ENCODE results near the gene SOX1. TPM values are rescaled to one million over a fixed set of nuclear protein-coding genes. Genes with fewer than 3 reads are reported as not detected.

Gene SOX1
- total and polyA plus RNA-seq, 4 donors, result not detected

DNA sequence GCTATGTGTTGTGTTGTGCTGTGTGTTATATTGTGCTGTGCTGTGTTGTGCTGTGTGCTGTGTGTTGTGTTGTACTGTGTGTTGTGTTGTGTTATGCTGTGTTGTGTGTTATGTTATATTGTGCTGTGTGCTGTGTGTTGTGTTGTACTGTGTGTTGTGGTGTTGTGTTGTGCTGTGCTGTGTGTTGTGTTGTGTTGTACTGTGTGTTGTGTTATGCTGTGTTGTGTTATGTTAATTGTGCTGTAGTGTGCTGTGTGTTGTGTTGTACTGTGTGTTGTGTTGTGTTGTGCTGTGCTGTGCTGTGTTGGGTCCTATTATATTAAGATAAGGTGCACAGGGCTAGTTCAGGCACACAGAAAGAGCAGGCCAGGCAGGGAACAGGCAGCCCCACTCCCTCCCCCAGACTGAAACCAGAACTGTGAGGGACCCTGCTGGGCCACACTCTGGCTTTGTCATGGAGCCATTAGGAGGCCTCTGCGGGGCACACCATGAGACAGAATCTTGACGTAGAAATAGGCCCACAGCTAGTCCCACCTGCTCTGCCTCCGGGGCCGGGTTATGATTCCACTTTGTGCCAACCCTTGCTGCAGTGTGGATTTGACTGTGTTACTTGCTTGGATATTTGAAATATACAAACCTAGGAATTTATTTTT, 12.1 kb downstream of the SOX1 start:
- no peak overlapping the region for H3K9ac ChIP-seq (ENCODE audit: low read depth in 1 of 2, low read length in 2 of 2)
- H3K9me3 ChIP-seq (ENCODE audit: control insufficient read depth in 4 of 4, low read length in 3 of 4), result peaks cover 3 to 7% (median 6%) of the 10 kb centered on the region in 4 donors
- TF ChIP-seq YY1 (IDR thresholded peaks at IDR 0.05) (no peak), CTCF (IDR thresholded peaks at IDR 0.05; ENCODE audit: low read depth, low read length, missing input control) (no peak), NR2F2 (IDR thresholded peaks at IDR 0.05) (no peak), RXRA (IDR thresholded peaks at IDR 0.05) (no peak), ATF3 (IDR thresholded peaks at IDR 0.05) (no peak), FOXA1 (IDR thresholded peaks at IDR 0.05) (no peak), HNF4G (IDR thresholded peaks at IDR 0.05) (no peak)
- TF ChIP-seq, protein P1, sequence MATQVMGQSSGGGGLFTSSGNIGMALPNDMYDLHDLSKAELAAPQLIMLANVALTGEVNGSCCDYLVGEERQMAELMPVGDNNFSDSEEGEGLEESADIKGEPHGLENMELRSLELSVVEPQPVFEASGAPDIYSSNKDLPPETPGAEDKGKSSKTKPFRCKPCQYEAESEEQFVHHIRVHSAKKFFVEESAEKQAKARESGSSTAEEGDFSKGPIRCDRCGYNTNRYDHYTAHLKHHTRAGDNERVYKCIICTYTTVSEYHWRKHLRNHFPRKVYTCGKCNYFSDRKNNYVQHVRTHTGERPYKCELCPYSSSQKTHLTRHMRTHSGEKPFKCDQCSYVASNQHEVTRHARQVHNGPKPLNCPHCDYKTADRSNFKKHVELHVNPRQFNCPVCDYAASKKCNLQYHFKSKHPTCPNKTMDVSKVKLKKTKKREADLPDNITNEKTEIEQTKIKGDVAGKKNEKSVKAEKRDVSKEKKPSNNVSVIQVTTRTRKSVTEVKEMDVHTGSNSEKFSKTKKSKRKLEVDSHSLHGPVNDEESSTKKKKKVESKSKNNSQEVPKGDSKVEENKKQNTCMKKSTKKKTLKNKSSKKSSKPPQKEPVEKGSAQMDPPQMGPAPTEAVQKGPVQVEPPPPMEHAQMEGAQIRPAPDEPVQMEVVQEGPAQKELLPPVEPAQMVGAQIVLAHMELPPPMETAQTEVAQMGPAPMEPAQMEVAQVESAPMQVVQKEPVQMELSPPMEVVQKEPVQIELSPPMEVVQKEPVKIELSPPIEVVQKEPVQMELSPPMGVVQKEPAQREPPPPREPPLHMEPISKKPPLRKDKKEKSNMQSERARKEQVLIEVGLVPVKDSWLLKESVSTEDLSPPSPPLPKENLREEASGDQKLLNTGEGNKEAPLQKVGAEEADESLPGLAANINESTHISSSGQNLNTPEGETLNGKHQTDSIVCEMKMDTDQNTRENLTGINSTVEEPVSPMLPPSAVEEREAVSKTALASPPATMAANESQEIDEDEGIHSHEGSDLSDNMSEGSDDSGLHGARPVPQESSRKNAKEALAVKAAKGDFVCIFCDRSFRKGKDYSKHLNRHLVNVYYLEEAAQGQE (IDR thresholded peaks at IDR 0.05), result no peak
- H3K27me3 ChIP-seq (ENCODE audit: control insufficient read depth in 4 of 4, insufficient read depth in 4 of 4, low read length in 3 of 4), result peaks cover 2 to 26% (median 13%) of the 10 kb centered on the region in 4 donors
- H3K4me3 ChIP-seq (ENCODE audit: low read depth in 1 of 3, low read length in 3 of 3), result no peak overlapping the region
- H3K4me1 ChIP-seq (ENCODE audit: control insufficient read depth in 4 of 4, insufficient read depth in 4 of 4, low read length in 3 of 4), result peaks cover 0 to 2% (median under 1%) of the 10 kb centered on the region in 4 donors
- WGBS, result 47% methylated on average over 4 of the region's 4 CpGs
- H3K36me3 ChIP-seq (ENCODE audit: control insufficient read depth in 4 of 4, insufficient read depth in 3 of 4, low read depth in 1 of 4, low read length in 3 of 4), result no peaks in the 10 kb centered on the region
- DNase-seq (ENCODE audit: low spot score), result no peak
- no peak overlapping the region for H3K27ac ChIP-seq (ENCODE audit: low read depth in 1 of 2, low read length in 2 of 2)

DNA sequence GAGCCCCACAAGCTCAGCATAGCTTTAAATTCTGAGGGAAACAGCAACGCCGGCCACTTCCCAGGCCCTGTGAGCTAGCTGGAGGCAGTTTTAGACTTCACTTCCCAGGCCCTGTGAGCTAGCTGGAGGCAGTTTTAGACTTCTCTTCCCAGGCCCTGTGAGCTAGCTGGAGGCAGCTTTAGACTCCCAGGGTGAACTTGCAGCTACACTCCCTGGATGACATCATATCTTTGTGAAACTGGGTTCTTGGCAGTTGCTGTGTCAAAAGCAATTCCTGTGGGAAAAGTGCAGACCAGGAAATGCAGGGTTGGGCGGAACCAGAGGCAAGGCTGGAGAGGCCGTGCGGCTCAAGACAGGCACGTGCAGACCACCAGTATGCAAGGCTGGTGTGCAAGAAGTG, 12.7 kb downstream of the SOX1 start:
- peaks cover 3 to 14% (median 12%) of the 10 kb centered on the region in 4 donors for H3K9me3 ChIP-seq (ENCODE audit: control insufficient read depth in 4 of 4, low read length in 3 of 4)
- H3K36me3 ChIP-seq (ENCODE audit: control insufficient read depth in 4 of 4, insufficient read depth in 3 of 4, low read depth in 1 of 4, low read length in 3 of 4), result no peaks in the 10 kb centered on the region
- no peaks in the 10 kb centered on the region for H3K4me1 ChIP-seq (ENCODE audit: control insufficient read depth in 4 of 4, insufficient read depth in 4 of 4, low read length in 3 of 4)
- DNase-seq (ENCODE audit: low spot score), result no peak
- no peak for TF ChIP-seq YY1 (IDR thresholded peaks at IDR 0.05)
- no peak for TF ChIP-seq FOXA2 (IDR thresholded peaks at IDR 0.05)
- no peak for TF ChIP-seq RAD21 (IDR thresholded peaks at IDR 0.05)
- TF ChIP-seq GABPA (IDR thresholded peaks at IDR 0.05 in 1 of 2, conservative IDR thresholded peaks at IDR 0.05 in 1 of 2), result no peak
- no peak for TF ChIP-seq ATF3 (IDR thresholded peaks at IDR 0.05)
- no peak for TF ChIP-seq RXRA (IDR thresholded peaks at IDR 0.05)
- no peak for TF ChIP-seq NR2F2 (IDR thresholded peaks at IDR 0.05)
- TF ChIP-seq TAF1 (conservative IDR thresholded peaks at IDR 0.05), result no peak
- TF ChIP-seq EGR1 (IDR thresholded peaks at IDR 0.05; ENCODE audit: low read depth in 2 of 2), result no peak
- TF ChIP-seq SP1 (IDR thresholded peaks at IDR 0.05), result no peak
- H3K27ac ChIP-seq (ENCODE audit: low read depth in 1 of 2, low read length in 2 of 2), result no peak overlapping the region
- 65% methylated on average over 6 of the region's 6 CpGs for WGBS
- H3K9ac ChIP-seq (ENCODE audit: low read depth in 1 of 2, low read length in 2 of 2), result no peak overlapping the region
- no peak overlapping the region for H3K4me3 ChIP-seq (ENCODE audit: low read depth in 1 of 3, low read length in 3 of 3)
- peaks cover under 1 to 27% (median 10%) of the 10 kb centered on the region in 4 donors for H3K27me3 ChIP-seq (ENCODE audit: control insufficient read depth in 4 of 4, insufficient read depth in 4 of 4, low read length in 3 of 4)
